ENCODE data around the gene GAL3ST3. TPM values are rescaled to one million over a fixed set of nuclear protein-coding genes. Genes with fewer than 3 reads are reported as not detected.

GAL3ST3 gene
- total RNA-seq, 4 donors from 2014 or later: not detected

- no peaks in the 10 kb centered on the region for H3K9me3 ChIP-seq
- no peaks in the 10 kb centered on the region for H3K36me3 ChIP-seq
- 95% methylated on average over 58 of the region's 81 CpGs for WGBS
- H3K4me1 ChIP-seq: peaks cover 6% of the 10 kb centered on the region
- no peak overlapping the region for H3K27ac ChIP-seq
- TF ChIP-seq POLR2A (IDR thresholded peaks at IDR 0.05): no peak
- no peak for TF ChIP-seq CTCF (IDR thresholded peaks at IDR 0.05)
- no peak for TF ChIP-seq POLR2AphosphoS5 (IDR thresholded peaks at IDR 0.05)
- TF ChIP-seq EP300 (IDR thresholded peaks at IDR 0.05): no peak
- no peaks in the 10 kb centered on the region for H3K27me3 ChIP-seq
- no peak for DNase-seq (ENCODE audit: low spot score in 2 of 2)
- H3K4me3 ChIP-seq: no peak overlapping the region
Measured at GRCh38 chr11:66042227-66042995, 6.5 kb downstream of the GAL3ST3 start.

- TF ChIP-seq POLR2AphosphoS5 (IDR thresholded peaks at IDR 0.05) (no peak), EP300 (IDR thresholded peaks at IDR 0.05) (no peak), CTCF (IDR thresholded peaks at IDR 0.05) (no peak), POLR2A (IDR thresholded peaks at IDR 0.05) (no peak)
- Histone ChIP-seq H3K4me1 (no peaks in the 10 kb centered on the region), H3K9me3 (no peaks in the 10 kb centered on the region), H3K27ac (no peak overlapping the region), H3K4me3 (no peak overlapping the region), H3K36me3 (no peaks in the 10 kb centered on the region), H3K27me3 (peaks cover 5% of the 10 kb centered on the region)
- no peak for DNase-seq (ENCODE audit: low spot score in 2 of 2)
- 78% methylated on average over 3 of the region's 3 CpGs for WGBS
Measured at GRCh38 chr11:66039765-66040164, 9.2 kb downstream of the GAL3ST3 start.

- H3K36me3 ChIP-seq: no peaks in the 10 kb centered on the region
- no peak overlapping the region for H3K27ac ChIP-seq
- H3K4me3 ChIP-seq: no peak overlapping the region
- H3K4me1 ChIP-seq: no peaks in the 10 kb centered on the region
- peaks cover 5% of the 10 kb centered on the region for H3K27me3 ChIP-seq
- no peaks in the 10 kb centered on the region for H3K9me3 ChIP-seq
- WGBS: 78% methylated on average over 3 of the region's 3 CpGs
- no peak for DNase-seq (ENCODE audit: low spot score in 2 of 2)
- TF ChIP-seq POLR2AphosphoS5 (IDR thresholded peaks at IDR 0.05): no peak
- no peak for TF ChIP-seq POLR2A (IDR thresholded peaks at IDR 0.05)
- TF ChIP-seq EP300 (IDR thresholded peaks at IDR 0.05): no peak
- TF ChIP-seq CTCF (IDR thresholded peaks at IDR 0.05): no peak
Measured at GRCh38 chr11:66037327-66037726, 11.6 kb downstream of the GAL3ST3 start.

- WGBS: 85% methylated on average over 5 of the region's 5 CpGs
Measured at GRCh38 chr11:66036334-66036710, 12.6 kb downstream of the GAL3ST3 start.

More at GRCh38 chr11:66036334-66036710, 12.6 kb downstream of the GAL3ST3 start:
- no peak for TF ChIP-seq CTCF (IDR thresholded peaks at IDR 0.05)
- no peak for TF ChIP-seq POLR2A (IDR thresholded peaks at IDR 0.05)
- Histone ChIP-seq H3K9me3 (no peaks in the 10 kb centered on the region), H3K4me1 (no peaks in the 10 kb centered on the region), H3K27me3 (peaks cover 5% of the 10 kb centered on the region), H3K4me3 (no peak overlapping the region), H3K27ac (no peak overlapping the region), H3K36me3 (no peaks in the 10 kb centered on the region)
- no peak for DNase-seq (ENCODE audit: low spot score in 2 of 2)
